A549 (cell line): ENCODE measurements around the gene GALNT16. TPM values are rescaled to one million over a fixed set of nuclear protein-coding genes. Genes with fewer than 3 reads are reported as not detected.

Experiments
- ATAC-seq, 2 experiments: fragments of 200-7000 bp in 1 of 2; fragments of >200 bp in 1 of 2; cut with Nextera tagmentation in 1 of 2; cut with Tn5 transposase in 1 of 2; 3 replicates each; pipeline versions ENCODE4 v1.8.0 to v1.9.1; 2018 to 2020; ENCODE audit warnings: mild to moderate bottlenecking in 1 of 2, moderate library complexity in 1 of 2
- CTCF ChIA-PET: fragments of 300-600 bp; sonication (Branson Sonifier 250); formaldehyde crosslinking; extraction: SDS; loops from one replicate; lab custom pipeline; 2021; ENCODE audit warnings: antibody characterized with exemption, inconsistent platforms; lab: Yijun Ruan, JAX
- POLR2A ChIA-PET: fragments of 350-600 bp; formaldehyde crosslinking; extraction: SDS; loops from one replicate; lab custom pipeline; 2021; ENCODE audit warnings: antibody characterized with exemption, inconsistent platforms; lab: Yijun Ruan, JAX
- DNase-seq, 2 experiments: peaks; one replicate each; pipeline versions ENCODE4 v3.0.0 to v3.0.0-alpha.2; 2011 to 2016; ENCODE audit warnings: low read depth in 1 of 2, low spot score in 1 of 2
- FAIRE-seq: peaks from 2 replicates; lab custom pipeline; 2011; peaks lifted over from hg19 to GRCh38; lab: Jason Lieb, UNC
- H3K27ac ChIP-seq, 2 experiments: fragments of >200 bp; sonication (Bioruptor Twin); formaldehyde crosslinking; 3 replicates each; pipeline ENCODE4 v1.5.1; 2016 to 2017
- H3K4me1 ChIP-seq: fragments of >200 bp; sonication (Bioruptor Twin); formaldehyde crosslinking; 3 replicates; pipeline ENCODE4 v1.6.1; 2016
- H3K4me2 ChIP-seq: fragments of >200 bp; sonication (Bioruptor Twin); formaldehyde crosslinking; 3 replicates; pipeline ENCODE4 v1.6.1; 2016
- H3K4me3 ChIP-seq: fragments of >200 bp; sonication (Bioruptor Twin); formaldehyde crosslinking; 3 replicates; pipeline ENCODE4 v1.5.1; 2016
- H3K9me3 ChIP-seq: fragments of >200 bp; sonication (Bioruptor Twin); formaldehyde crosslinking; 3 replicates; pipeline ENCODE4 v1.6.1; 2016
- ATOH8 ChIP-seq: fragments of 250-450 bp; sonication (Bioruptor Pico); IDR thresholded peaks from 2 replicates; pipeline ENCODE4 v1.5.0; 2020; ENCODE audit warnings: low read depth, mild to moderate bottlenecking, moderate library complexity
- BHLHE40 ChIP-seq: IDR thresholded peaks from 2 replicates; pipeline ENCODE4 v1.6.1; 2012; ENCODE audit warnings: low read depth, low read length, inconsistent platforms
- CBX8 ChIP-seq: fragments of 200-600 bp; sonication (generic); IDR thresholded peaks from 2 replicates; pipeline ENCODE4 v1.6.1; 2016
- FOXS1 ChIP-seq: fragments of 250-450 bp; sonication (Bioruptor Pico); IDR thresholded peaks from 2 replicates; pipeline ENCODE4 v1.5.0; 2020; ENCODE audit warnings: mild to moderate bottlenecking, moderate library complexity
- HES2 ChIP-seq: fragments of >200 bp; sonication (Bioruptor Twin); formaldehyde crosslinking; IDR thresholded peaks from 2 replicates; pipeline ENCODE4 v1.6.1; 2016
- HOXA7 ChIP-seq: fragments of 250-450 bp; sonication (Bioruptor Pico); IDR thresholded peaks from 2 replicates; pipeline ENCODE4 v1.5.0; 2020; ENCODE audit warnings: mild to moderate bottlenecking, moderate library complexity
- HOXB5 ChIP-seq: fragments of 250-450 bp; sonication (Bioruptor Pico); IDR thresholded peaks from 2 replicates; pipeline ENCODE4 v1.5.0; 2020; ENCODE audit warnings: mild to moderate bottlenecking, moderate library complexity
- JUNB ChIP-seq: fragments of >200 bp; sonication (Bioruptor Twin); formaldehyde crosslinking; IDR thresholded peaks from 2 replicates; pipeline ENCODE4 v1.6.1; 2016
- KDM1A ChIP-seq: fragments of 200-600 bp; sonication (generic); IDR thresholded peaks from 2 replicates; pipeline ENCODE4 v1.6.1; 2016; ENCODE audit warnings: low read depth, mild to moderate bottlenecking
- KDM5A ChIP-seq: fragments of 200-600 bp; sonication (generic); IDR thresholded peaks from 2 replicates; pipeline ENCODE4 v1.6.1; 2016; ENCODE audit warnings: antibody characterized with exemption, mild to moderate bottlenecking
- MAFK ChIP-seq: fragments of 450-650 bp; IDR thresholded peaks from 2 replicates; pipeline ENCODE4 v1.6.1; 2014; ENCODE audit not compliant: partially characterized antibody
- MYC ChIP-seq: IDR thresholded peaks from 2 replicates; pipeline ENCODE4 v1.6.1; 2012; ENCODE audit warnings: mild to moderate bottlenecking, inconsistent platforms, low read length, improper control_type of control experiment, borderline replicate concordance
- POLR2AphosphoS2 ChIP-seq: conservative IDR thresholded peaks from 2 replicates; pipeline ENCODE4 v1.6.1; 2012; ENCODE audit warnings: low read length, improper control_type of control experiment, inconsistent platforms
- RAD21 ChIP-seq, 2 experiments: fragments of >200 bp in 1 of 2; sonication (Bioruptor Twin) in 1 of 2; formaldehyde crosslinking in 1 of 2; IDR thresholded peaks in 1 of 2; conservative IDR thresholded peaks in 1 of 2; 2 replicates in 1 of 2; 3 replicates in 1 of 2; pipeline ENCODE4 v1.6.1; 2012 to 2018; ENCODE audit warnings: inconsistent platforms in 1 of 2
- RARB ChIP-seq: fragments of 250-450 bp; sonication (Bioruptor Pico); IDR thresholded peaks from 2 replicates; pipeline ENCODE4 v1.8.0; 2021; ENCODE audit warnings: mild to moderate bottlenecking, moderate library complexity
- RCOR1 ChIP-seq: fragments of 150-350 bp; IDR thresholded peaks from 2 replicates; pipeline ENCODE4 v1.6.1; 2014; ENCODE audit warnings: antibody characterized with exemption, low read length, low read depth
- RFX5 ChIP-seq: fragments of 450-650 bp; IDR thresholded peaks from 2 replicates; pipeline ENCODE4 v1.7.1; 2014; ENCODE audit warnings: antibody characterized with exemption, mild to moderate bottlenecking, moderate library complexity
- SREBF2 ChIP-seq: fragments of 450-650 bp; IDR thresholded peaks from 2 replicates; pipeline ENCODE4 v1.6.1; 2014; ENCODE audit warnings: mild to moderate bottlenecking, moderate library complexity
- TFCP2L1 ChIP-seq: fragments of 250-450 bp; sonication (Bioruptor Pico); IDR thresholded peaks from 2 replicates; pipeline ENCODE4 v1.5.0; 2021; ENCODE audit warnings: mild to moderate bottlenecking
- ZFP36 ChIP-seq: fragments of 450-650 bp; IDR thresholded peaks from 2 replicates; pipeline ENCODE4 v1.6.1; 2014; ENCODE audit warnings: borderline replicate concordance; ENCODE audit not compliant: partially characterized antibody
- WGBS: methylation state at CpG from one replicate; pipeline ENCODE4 v1.1.6; 2017; ENCODE audit errors: missing lambda C conversion rate; 5-methylcytosine and 5-hydroxymethylcytosine counted together
- polyA plus RNA-seq, 4 experiments: library from polyadenylated mRNA; depleted of rRNA in 3 of 4; stranded (reverse); fragments of >200 nt; fragmentation: RNase III in 1 of 4; extraction: RNeasy Plus Mini Kit Qiagen cat#74134 plus additional on column Dnase treatment in 1 of 4; gene quantifications; 2 replicates in 3 of 4; 3 replicates in 1 of 4; pipeline ENCODE4 v1.2.3, GENCODE V29; 2011 to 2017
- TF ChIP-seq, protein P1 (sequence below): IDR thresholded peaks from 2 replicates; pipeline ENCODE4 v1.6.1; 2012
- TF ChIP-seq, protein P2 (sequence below): fragments of 450-650 bp; IDR thresholded peaks from 2 replicates; pipeline ENCODE4 v1.6.1; 2014; ENCODE audit warnings: antibody characterized with exemption
- TF ChIP-seq, protein P3 (sequence below): fragments of >200 bp; sonication (Bioruptor Twin); formaldehyde crosslinking; IDR thresholded peaks from 3 replicates; pipeline ENCODE4 v1.5.1; 2016

The GALNT16 gene
- polyA plus RNA-seq, 2 of the 4 experiments (the other 2 are of a cell fraction): 2.8 to 3.4 TPM

- TF ChIP-seq ATOH8 (CRISPR knock-in tag): no peak
Measured at GRCh38 chr14:69357544-69358200, 97.7 kb downstream of the GALNT16 start (continued).

GRCh38 chr14:69358233-69358963 is 98.4 kb downstream of the GALNT16 start:
- WGBS: 69% methylated on average over 10 of the region's 12 CpGs
- no peak for ATAC-seq
- H3K9me3 ChIP-seq: no peaks in the 10 kb centered on the region
- DNase-seq: no peak
- peaks cover 7% of the 10 kb centered on the region; the same call in 1 of the 3 replicates for H3K4me1 ChIP-seq
- no peak for FAIRE-seq
- H3K27ac ChIP-seq: no peak overlapping the region
- ChIA-PET POLR2A (no interaction called here), CTCF (interaction anchor here (0.8 to 4.8 kb wide), 5 partner anchors 11 to 116 kb away, joined by 3 to 35 read pairs (median 3); no protein-coding TSS in a partner anchor)
- no peak overlapping the region for H3K4me3 ChIP-seq
- TF ChIP-seq RARB (CRISPR knock-in tag): no peak
- TF ChIP-seq FOXS1 (CRISPR knock-in tag): no peak
- no peak for TF ChIP-seq KDM5A
- no peak for TF ChIP-seq HES2
- TF ChIP-seq SREBF2: no peak
- TF ChIP-seq, protein P1, sequence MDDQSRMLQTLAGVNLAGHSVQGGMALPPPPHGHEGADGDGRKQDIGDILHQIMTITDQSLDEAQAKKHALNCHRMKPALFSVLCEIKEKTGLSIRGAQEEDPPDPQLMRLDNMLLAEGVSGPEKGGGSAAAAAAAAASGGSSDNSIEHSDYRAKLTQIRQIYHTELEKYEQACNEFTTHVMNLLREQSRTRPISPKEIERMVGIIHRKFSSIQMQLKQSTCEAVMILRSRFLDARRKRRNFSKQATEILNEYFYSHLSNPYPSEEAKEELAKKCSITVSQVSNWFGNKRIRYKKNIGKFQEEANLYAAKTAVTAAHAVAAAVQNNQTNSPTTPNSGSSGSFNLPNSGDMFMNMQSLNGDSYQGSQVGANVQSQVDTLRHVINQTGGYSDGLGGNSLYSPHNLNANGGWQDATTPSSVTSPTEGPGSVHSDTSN: no peak
- TF ChIP-seq, protein P2, sequence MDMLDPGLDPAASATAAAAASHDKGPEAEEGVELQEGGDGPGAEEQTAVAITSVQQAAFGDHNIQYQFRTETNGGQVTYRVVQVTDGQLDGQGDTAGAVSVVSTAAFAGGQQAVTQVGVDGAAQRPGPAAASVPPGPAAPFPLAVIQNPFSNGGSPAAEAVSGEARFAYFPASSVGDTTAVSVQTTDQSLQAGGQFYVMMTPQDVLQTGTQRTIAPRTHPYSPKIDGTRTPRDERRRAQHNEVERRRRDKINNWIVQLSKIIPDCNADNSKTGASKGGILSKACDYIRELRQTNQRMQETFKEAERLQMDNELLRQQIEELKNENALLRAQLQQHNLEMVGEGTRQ: no peak
- TF ChIP-seq, protein P3, sequence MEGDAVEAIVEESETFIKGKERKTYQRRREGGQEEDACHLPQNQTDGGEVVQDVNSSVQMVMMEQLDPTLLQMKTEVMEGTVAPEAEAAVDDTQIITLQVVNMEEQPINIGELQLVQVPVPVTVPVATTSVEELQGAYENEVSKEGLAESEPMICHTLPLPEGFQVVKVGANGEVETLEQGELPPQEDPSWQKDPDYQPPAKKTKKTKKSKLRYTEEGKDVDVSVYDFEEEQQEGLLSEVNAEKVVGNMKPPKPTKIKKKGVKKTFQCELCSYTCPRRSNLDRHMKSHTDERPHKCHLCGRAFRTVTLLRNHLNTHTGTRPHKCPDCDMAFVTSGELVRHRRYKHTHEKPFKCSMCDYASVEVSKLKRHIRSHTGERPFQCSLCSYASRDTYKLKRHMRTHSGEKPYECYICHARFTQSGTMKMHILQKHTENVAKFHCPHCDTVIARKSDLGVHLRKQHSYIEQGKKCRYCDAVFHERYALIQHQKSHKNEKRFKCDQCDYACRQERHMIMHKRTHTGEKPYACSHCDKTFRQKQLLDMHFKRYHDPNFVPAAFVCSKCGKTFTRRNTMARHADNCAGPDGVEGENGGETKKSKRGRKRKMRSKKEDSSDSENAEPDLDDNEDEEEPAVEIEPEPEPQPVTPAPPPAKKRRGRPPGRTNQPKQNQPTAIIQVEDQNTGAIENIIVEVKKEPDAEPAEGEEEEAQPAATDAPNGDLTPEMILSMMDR: no peak
- H3K4me2 ChIP-seq: no peak overlapping the region

DNA sequence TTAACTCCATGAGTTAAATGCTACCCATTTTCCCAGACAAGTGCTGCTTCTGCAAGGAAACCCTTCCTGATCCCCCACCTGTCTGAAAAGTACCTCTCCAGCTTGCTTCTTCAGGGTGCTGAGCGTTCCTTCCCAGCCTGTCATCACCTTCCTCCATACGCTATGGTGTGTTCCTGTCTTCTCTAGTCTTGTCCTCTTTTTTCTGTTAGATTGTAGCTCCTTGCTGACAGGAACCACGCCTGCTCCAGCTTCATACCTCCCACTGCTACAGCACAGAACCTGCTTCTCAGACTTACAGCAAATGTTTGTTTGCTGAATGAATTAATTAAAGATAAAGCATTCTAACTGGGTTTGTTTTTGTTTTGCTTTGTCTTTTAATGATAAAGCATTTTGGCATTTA is 99.0 kb downstream of the GALNT16 start:
- Histone ChIP-seq H3K27ac (no peak overlapping the region), H3K4me3 (no peak overlapping the region), H3K9me3 (no peaks in the 10 kb centered on the region), H3K4me1 (peaks cover 7% of the 10 kb centered on the region; the same call in 1 of the 3 replicates), H3K4me2 (no peak overlapping the region)
- TF ChIP-seq TFCP2L1 (CRISPR knock-in tag): no peak
- no peak for TF ChIP-seq HOXA7 (CRISPR knock-in tag)
- no peak for TF ChIP-seq RCOR1
- TF ChIP-seq, protein P3: no peak
- no peak for TF ChIP-seq BHLHE40
- TF ChIP-seq JUNB: no peak
- no peak for TF ChIP-seq ZFP36
- TF ChIP-seq ATOH8 (CRISPR knock-in tag): no peak
- TF ChIP-seq KDM1A: no peak
- TF ChIP-seq MYC: no peak
- no peak for TF ChIP-seq RAD21 (conservative IDR thresholded peaks at IDR 0.05 in 1 of 2, IDR thresholded peaks at IDR 0.05 in 1 of 2)
- no peak for TF ChIP-seq MAFK
- no peak for TF ChIP-seq HOXB5 (CRISPR knock-in tag)
- TF ChIP-seq CBX8: no peak
- TF ChIP-seq RFX5: no peak
- no peak for TF ChIP-seq POLR2AphosphoS2
- FAIRE-seq (no peak), DNase-seq (no peak), ATAC-seq (no peak)
- ChIA-PET CTCF (interaction anchor here (0.8 to 4.8 kb wide), 4 partner anchors 12 to 116 kb away, joined by 3 to 35 read pairs (median 3); no protein-coding TSS in a partner anchor), POLR2A (no interaction called here)
- WGBS: 75% methylated on average over 3 of the region's 3 CpGs
